GM23338 (cell line): Measurements from ENCODE around the gene MBOAT7.

Source experiments
- CREB1 ChIP-seq: fragments of 250-450 bp; sonication (Bioruptor Pico); IDR thresholded peaks from 2 replicates; pipeline ENCODE4 v1.5.0; 2020; ENCODE audit warnings: low read depth, mild to moderate bottlenecking, moderate library complexity
- CTCF ChIP-seq, 2 experiments: fragments of 200-600 bp in 1 of 2; sonication (generic) in 1 of 2; conservative IDR thresholded peaks; 2 replicates each; pipeline versions ENCODE4 v1.5.1 to v1.6.1; 2016 to 2017; ENCODE audit warnings: antibody characterized with exemption in 2 of 2, low read depth in 2 of 2, mild to moderate bottlenecking in 2 of 2, moderate library complexity in 1 of 2
- ETS1 ChIP-seq: IDR thresholded peaks from 2 replicates; pipeline ENCODE4 v1.6.1; 2016; ENCODE audit warnings: antibody characterized with exemption
- EZH2 ChIP-seq: fragments of 200-600 bp; sonication (generic); IDR thresholded peaks from one replicate; pipeline ENCODE4 v1.8.0; 2017; ENCODE audit warnings: antibody characterized with exemption, mild to moderate bottlenecking, low read depth; ENCODE audit not compliant: unreplicated experiment
- EZH2phosphoT487 ChIP-seq: fragments of 200-600 bp; sonication (generic); IDR thresholded peaks from one replicate; pipeline ENCODE4 v1.8.1; 2018; ENCODE audit warnings: antibody characterized with exemption; ENCODE audit not compliant: unreplicated experiment
- JUNB ChIP-seq: IDR thresholded peaks from one replicate; pipeline ENCODE4 v1.6.1; 2016; ENCODE audit warnings: antibody characterized with exemption; ENCODE audit not compliant: unreplicated experiment
- POLR2AphosphoS5 ChIP-seq: IDR thresholded peaks from 2 replicates; pipeline ENCODE4 v1.6.1; 2016; ENCODE audit warnings: antibody characterized with exemption, low read depth
- REST ChIP-seq: IDR thresholded peaks from one replicate; pipeline ENCODE4 v1.6.1; 2018; ENCODE audit warnings: antibody characterized with exemption; ENCODE audit not compliant: unreplicated experiment

GRCh38 chr19:54169149-54169740, 20.1 kb downstream of the MBOAT7 start:
- TF ChIP-seq EZH2phosphoT487 (no peak), REST (no peak), JUNB (no peak), CTCF (conservative IDR thresholded peaks at IDR 0.05; ENCODE audit: low read depth in 2 of 2) (no peak), EZH2 (no peak), POLR2AphosphoS5 (no peak), CREB1 (CRISPR knock-in tag) (no peak), ETS1 (no peak)
